ENCODE results near the gene TMEM170A.
"Not testable (repeated sequence)": the region's sequence is repeated elsewhere in the genome, so short reads cannot be mapped to it uniquely, and the experiment has no call there.

The TMEM170A gene

DNA sequence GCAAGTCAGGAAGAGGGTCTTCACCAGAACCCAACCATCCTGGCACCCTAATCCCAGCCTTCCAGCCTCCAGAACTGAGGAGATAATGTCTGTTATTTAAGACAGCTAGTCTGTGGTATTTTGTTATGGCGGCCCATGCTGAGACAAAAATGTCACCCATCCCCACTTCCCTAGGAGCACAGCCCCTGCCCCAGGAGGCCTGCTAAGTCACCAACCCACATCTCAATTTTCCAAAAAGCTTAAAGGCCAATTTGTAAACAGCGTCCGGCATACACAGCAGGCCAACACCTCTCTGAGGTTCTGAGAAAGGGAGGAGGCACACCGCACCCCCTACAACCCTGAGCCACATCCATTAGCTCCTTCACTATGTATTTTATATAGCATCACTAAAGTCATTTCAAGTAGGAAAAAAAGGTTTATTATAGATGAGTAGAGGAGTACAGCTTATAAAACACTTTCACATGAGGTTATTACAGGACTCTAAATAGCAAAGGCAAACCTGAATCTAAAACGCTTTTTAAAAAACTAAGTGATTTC is 6.9 kb downstream of the TMEM170A start:
- Histone ChIP-seq H3K27ac (no peak overlapping the region), H3K4me3 (no peak overlapping the region)

DNA sequence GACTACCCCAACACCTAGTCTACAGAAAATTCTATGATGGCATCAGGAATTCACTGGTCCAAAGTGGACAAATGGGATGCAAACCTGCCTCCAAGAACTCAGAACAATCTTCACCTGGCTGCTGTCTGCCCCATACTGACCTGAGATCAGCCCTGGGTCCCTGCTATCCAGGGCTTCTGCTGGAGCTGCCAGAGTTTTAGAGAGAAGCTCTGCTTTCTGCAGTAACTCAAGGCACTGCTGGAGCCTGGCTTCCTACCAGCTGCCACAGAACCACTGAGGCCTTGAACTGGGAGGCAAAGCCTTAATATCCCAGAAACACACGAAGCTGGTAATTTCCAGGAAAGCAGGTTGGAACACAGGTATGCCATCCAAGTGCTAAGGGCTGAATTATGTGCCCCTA is 7.5 kb downstream of the TMEM170A start:
- H3K27ac ChIP-seq: no peak overlapping the region
- no peak overlapping the region for H3K4me3 ChIP-seq

DNA sequence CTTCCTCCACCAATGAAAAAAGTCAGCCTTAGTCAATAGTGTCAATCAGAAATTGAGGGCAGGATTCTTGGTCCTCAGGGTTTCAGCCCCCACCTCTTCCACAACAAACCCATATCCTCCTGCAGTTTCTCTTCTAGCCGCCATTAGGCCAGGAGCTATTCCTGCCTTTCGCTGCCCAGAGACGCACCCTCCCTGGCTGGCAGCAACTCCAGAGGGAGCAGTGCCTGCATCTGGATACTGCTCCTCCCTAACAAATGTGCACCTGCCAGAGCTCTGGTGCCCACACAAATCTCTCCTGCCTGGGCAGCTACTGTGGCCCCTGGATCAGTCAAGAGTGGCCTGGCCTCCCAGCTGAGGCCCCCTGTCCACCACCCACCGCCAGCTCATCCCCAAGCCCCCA is 8.0 kb downstream of the TMEM170A start:
- H3K27ac ChIP-seq, H3K4me3 ChIP-seq: not testable (repeated sequence)

DNA sequence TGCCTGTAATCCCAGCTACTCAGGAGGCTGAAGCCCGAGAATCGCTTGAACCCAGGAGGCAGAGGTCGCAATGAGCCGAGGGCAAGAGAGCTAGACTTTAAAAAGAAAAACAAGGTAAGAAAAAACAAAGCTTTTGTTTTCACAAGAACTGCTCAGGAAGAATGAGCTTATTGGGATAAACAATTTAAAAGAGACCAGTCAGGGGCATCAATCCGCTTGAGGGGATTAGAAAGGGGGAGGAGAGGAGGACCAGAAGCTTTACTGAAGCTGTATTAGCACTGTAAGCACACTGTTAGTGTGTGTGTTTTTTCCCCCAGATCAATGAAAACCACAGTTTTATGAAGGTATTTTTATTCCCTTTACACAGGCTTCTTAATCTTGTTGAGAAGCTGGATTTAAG is 8.8 kb downstream of the TMEM170A start:
- H3K4me3 ChIP-seq: no peak overlapping the region
- H3K27ac ChIP-seq: no peak overlapping the region

DNA sequence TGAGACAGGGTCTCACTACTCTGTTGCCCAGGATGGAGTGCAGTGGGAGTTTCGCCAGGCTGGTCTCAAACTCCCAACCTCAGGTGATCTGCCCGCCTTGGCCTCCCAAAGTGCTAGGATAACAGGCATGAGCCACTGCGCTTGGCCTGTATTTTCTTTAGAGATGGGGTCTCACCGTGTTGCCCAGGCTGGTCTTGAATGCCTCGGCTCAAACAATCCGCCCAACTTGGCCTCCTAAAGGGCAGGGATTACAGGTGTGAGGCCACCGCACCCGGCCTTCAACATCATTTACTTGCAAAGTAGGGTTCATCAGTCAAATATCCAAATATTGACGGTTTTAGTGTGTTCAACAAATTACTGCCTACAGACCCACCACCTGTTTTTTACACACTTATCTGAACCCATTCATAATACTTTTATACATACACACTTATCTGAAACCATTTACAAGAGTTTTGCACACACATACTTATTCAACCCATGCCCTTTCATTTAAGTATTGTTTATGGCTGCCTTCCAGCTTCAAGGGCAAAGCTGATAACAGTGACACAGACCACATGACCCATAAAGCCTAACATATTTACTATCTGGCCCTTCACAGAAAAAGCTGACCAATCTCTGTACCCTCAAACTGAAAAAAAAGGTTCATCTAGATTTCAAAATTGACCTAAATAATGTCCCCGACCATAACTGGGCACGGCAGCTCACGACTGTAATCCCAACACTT is 11.9 kb downstream of the TMEM170A start:
- Histone ChIP-seq H3K4me3 (no peak overlapping the region), H3K27ac (no peak overlapping the region)

DNA sequence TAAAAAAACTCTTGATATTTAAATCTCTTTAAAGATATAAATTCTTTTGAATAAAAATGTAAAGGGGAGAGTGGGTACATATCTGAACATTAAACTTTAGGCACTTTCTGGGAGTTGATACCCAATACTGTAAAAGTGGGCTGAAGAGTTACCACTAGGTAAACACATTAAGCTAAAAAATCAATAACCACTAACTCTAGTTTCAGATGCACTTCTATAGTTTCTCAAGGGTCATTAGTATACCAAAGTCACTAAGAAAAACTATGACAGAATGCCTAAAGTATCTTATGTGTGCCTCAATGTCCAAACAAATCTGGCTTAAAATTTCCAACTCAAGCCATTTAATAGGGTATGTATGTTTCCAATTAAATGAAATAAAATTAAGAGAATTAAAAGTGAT is 18.1 kb downstream of the TMEM170A start:
- no peak overlapping the region for H3K27ac ChIP-seq

DNA sequence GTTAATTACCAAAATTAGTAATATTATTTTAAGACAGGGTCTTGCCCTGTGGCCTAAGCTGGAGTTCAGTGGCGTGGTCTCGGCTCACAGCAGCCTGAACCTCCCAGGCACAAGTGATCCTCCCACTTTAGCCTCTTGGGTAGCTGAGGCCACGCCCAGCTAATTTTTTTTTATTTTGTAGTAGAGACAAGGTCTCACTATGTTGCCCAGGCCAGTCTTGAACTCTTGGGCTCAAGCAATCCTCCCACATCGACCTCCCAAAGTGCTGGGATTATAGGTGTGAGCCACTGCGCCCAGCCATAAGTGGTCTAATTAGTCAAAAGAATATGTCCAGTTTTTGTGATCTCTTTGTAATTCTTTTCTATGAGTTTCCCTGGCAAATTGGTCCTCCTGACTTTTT is 19.2 kb downstream of the TMEM170A start:
- no peak overlapping the region for H3K27ac ChIP-seq
- no peak overlapping the region for H3K4me3 ChIP-seq

More for the DNA sequence above, 18.1 kb downstream of the TMEM170A start:
- no peak overlapping the region for H3K4me3 ChIP-seq

DNA sequence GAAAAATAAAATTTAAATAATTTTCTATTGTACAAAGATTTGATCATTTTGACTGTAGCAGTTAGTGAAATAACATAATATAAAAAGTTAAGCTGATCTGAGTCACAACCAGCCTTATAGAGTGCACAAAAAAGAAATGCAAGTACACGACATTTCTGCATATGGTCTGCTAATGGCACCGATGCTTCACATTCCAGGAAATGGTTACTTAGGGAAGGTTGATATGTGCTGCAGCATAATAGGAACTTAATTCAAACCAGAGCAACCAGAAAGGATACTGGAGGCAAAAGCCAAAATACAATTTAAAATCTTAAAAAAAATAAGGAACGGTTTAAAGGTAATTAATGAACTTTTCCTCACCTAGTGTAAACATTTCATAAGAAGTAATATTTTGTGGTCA is 21.2 kb downstream of the TMEM170A start:
- H3K27ac ChIP-seq: no peak overlapping the region
- H3K4me3 ChIP-seq: no peak overlapping the region

DNA sequence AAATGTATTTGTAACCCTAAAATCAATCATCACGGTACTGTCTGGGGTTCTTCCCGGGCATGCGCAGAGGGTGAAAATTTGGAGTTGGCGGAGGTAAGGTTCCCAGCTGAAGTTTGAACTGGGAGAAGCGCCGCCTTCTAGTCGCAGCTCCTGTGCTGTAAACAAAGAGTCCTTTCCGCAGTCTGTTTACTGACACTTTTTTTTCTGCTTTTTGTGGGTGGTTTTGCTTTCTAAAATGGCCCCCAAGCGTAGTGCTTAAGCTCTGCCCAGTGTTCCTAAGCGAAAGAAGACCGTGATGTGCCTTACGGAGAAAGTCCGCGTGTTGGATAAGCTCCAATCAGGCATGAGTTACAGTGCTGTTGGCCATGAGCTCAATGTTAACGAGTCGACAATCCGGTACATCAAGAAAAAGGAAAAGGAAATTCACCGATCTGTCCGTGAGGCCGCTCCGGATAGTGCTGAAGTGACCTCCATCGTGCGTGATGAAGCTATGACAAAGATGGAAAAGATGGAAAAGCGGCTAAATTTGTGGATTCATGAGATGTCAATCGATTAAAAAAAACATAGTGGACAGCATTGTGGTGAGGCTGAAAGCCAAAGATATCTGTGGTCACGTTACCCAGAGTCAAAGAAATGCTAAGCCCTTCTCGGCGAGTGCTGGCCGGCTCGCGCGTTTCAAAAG is 30.6 kb downstream of the TMEM170A start:
- Histone ChIP-seq H3K4me3 (peak overlapping the region; percentile 72 to 99 (median 88)), H3K27ac (peak overlapping the region; percentile 47 to 99 (median 92))

DNA sequence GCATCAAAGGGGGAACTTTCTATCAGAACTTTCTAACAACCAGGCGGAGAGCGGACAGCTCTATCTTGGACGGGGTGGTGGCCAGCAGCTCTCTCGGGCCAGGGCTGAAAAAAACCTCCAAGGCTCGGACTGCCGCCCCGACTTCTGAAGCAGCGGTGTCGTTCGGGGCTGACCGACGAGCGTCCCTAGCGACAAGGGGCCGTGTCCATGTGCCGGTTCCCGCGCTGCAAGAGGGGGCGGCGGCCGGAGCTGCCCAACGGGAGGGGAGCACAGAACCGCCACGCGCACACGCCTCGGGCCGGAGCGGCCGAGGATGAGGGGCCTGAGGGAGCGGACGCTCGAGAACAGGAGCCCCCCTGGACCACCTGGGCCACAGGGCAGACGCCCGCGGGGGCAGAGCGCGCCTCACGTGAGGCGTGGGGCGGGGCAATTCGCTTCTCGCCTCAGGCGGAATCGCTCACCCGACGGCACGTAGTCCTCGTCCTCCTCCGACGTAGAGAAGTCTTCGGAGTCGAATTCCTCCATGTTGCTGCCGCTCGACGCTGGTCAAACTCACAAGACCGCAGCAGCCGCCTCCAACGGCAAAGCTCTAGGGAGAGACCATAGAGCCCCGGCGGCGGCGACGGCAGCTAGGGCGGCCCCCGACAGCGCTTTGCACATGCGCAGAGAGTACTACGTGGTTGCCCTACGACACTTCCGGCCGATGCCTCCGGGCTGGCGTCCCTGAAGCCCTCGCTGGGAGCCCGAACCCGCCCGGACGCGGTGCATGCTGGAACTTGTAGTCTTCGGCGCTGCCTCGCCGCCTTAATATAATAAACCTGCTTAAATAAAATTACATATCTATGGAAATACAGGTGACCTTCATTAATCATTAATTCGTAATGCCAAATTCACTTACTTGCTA is 31.4 kb downstream of the TMEM170A start, which contains the start of gene CFDP1:
CFDP1 (minus strand) TSS at position 676 of the 904 bp plus-strand sequence; CDS start at position 525, 151 bp downstream.
- Histone ChIP-seq H3K27ac (peak within 1 kb of the TSS; percentile 47 to 99 (median 92)), H3K4me3 (peak within 1 kb of the TSS; percentile 72 to 99 (median 88))

DNA sequence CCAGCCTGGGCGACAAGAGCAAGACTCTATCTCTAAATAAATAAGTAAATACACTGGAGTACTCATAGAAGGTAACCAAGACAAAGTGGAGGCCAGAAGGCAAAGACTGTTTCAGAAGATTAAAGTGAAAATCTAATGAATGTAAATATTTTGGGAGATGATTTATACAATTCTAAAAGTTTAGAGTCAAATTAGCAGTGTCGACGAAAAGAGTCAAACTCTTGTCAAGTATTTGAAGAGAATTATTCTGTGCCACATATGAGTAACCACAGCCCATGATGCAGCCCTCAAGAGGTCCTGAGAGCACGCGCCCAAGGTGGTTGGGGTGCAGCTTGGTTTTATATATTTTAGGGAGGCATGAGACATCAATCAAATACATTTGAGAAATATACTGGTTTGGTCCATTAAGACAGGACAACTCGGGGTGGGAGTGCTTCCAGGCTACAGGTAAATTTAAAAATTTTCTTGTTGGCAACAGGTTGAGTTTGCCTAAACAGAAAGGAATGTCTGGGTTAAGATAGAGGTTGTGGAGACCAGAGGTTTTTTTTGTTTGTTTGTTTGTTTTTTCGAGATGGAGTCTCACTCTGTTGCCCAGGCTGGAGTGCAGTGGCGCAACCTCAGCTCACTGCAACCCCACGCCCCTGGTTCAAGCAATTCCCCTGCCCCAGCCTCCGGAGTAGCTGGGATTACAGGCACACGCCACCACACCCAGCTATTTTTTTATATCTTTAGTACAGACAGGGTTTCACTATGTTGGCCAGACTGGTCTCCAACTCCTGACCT is 34.7 kb downstream of the TMEM170A start:
- Histone ChIP-seq H3K4me3 (no peak overlapping the region), H3K27ac (no peak overlapping the region)

DNA sequence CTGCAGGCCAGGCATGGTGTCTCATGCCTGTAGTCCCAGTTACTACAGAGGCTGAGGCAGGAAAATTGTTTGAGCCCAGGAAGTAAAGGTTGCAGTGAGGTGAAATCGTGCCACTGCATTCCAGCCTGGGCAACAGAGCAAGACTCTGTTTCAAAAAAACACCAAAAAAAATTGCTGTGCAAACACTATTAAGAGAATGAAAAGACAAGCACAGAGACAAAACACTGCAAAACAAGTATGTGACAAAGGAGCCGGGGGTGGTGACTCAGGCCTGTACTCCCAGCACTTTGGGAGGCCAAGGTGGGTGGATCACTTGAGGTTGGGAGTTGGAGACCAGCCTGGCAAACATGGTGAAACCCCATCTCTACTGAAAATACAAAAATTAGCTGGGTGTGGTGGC is 38.0 kb downstream of the TMEM170A start:
- not testable (repeated sequence) for H3K4me3 ChIP-seq, H3K27ac ChIP-seq

DNA sequence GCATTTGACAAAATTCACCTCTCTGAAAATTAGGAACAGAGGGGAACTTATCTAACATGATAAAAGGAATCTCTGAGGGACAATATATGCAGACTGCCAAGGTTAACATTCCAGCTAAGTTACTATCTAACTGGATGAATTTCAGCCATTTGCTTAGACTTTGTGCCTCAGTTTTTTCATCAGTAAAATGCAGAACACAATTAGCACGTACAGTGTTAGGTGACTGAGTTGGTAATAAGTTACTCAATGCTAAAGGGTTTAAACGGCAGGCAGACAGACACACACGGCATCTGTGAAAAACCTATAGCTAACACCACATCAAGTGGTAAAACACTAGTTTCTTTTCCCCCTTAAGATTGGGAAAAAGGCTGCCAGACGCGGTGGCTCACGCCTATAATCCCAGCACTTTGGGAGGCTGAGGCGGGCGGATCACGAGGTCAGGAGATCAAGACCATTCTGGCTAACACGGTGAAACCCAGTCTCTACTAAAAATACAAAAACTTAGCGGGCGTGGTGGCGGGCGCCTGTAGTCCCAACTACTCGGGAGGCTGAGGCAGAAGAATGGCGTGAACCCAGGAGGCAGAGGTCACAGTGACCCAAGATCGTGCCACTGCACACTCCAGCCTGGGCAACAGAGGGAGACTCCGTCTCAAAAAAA is 40.3 kb downstream of the TMEM170A start:
- H3K27ac ChIP-seq, H3K4me3 ChIP-seq: not testable (repeated sequence)

DNA sequence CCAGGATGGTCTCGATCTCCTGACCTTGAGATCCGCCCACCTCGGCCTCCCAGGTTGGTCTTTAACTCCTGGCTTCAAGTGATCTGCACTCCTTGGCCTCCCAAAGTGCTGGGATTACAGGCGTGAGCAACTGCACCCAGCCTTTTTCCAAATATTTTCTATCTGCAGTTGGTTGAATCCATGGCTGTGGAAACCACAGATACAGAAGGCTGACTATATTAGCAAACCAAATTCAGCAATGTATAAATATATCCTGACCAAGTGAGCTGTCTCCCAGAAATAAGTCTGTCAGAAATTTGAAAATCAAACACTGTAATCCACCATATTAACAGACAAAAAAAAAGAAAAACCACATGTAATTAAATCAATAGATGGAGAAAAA is 40.8 kb downstream of the TMEM170A start:
- no peak overlapping the region for H3K4me3 ChIP-seq
- H3K27ac ChIP-seq: no peak overlapping the region

DNA sequence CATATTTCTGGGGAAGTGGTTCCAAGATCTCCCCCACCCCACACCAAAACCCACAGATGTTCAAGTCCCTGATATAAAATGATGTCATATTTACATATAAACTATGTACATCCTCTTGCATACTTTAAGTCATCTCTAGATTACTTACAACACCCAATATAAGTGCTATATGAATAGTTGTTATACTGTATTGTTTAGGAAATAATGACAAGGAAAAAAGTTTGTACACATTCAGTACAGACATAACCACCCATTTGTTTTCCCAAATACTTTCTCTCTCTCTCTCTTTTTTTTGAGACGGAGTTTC is 42.7 kb downstream of the TMEM170A start:
- H3K27ac ChIP-seq: peak overlapping the region in 4 of 21 experiments; percentile 20 to 63 (median 54)

DNA sequence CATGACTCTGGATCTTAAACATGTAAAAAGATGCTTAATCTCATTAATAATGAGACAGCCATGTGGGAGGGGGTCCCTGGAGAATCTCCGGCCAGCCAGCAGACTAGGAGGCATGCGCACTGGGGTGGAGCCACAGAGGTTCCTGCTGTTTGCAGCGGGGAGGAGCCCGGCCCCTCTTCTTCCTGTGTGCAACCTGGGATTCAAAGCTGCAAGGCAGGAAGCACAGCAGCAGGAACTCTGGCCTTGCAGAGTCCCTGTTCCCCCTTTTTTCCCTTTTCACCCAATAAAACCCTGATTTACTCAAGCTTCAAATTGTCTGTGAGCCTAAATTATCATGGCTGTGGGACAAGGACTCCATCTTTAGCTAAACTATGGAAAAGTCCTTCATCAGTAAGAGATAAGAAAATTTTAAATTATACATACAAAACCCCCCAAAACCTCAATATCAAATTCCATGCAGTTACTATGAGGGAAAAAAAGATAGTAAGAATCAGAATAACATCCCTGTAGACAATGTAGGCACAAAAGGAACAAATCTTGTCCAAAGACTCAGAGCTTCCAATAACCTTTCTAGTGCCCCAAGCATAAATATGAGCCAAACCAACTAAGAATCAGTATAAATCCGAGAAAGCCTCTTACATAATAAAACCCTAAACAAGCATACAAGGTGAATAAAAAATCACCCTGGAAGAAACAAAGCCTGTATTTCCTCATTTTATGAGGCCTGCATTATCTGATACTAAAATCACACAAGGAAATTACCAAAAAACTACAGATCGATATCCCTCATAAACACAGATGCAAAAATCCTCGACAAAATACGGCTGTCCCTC is 43.3 kb downstream of the TMEM170A start:
- peak overlapping the region in 10 of 21 experiments; percentile 6 to 63 (median 38) for H3K27ac ChIP-seq
- H3K4me3 ChIP-seq: no peak overlapping the region

More for the DNA sequence above, 42.7 kb downstream of the TMEM170A start:
- no peak overlapping the region for H3K4me3 ChIP-seq

DNA sequence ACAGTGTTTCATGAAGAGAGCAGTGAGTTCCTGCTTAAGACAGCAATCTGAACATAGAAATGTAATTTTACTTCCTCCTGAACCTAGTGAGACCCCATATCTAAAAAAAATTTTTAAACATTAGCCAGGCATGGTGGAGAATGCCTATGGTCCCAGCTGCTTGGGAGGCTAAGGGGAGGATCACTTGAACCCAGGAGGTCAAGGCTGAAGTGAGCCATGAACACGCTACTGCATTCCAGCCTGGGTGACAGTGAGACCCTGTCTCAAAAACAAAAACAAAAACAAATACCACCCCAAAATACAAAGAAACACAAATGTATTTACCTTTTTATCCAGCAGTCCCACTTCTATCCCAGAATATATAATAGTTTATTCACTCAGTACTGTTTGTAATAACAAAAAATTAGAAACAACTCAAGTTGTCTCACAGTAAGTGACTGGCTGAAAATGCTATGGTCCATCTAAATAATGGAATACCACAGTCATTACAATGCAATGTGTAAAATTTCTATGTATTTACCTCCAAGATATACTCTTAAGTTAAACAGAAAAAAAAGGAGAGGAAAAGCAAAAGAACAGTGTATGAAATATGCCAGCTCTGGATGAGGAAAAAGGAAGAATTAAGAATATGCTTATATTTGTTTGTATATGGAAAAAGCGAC is 47.5 kb downstream of the TMEM170A start:
- no peak overlapping the region for H3K27ac ChIP-seq
- H3K4me3 ChIP-seq: no peak overlapping the region

Measured in skin epidermis (tissue), 12 donors.